ENCODE results near the gene WDR5. TPM values are rescaled to one million over a fixed set of nuclear protein-coding genes. Genes with fewer than 3 reads are reported as not detected.

Gene WDR5
- total and polyA plus RNA-seq, 9 of the 15 experiments (the other 6 are each of a cell fraction or from before 2014, with no cell fraction given), result 3.0 to 56.8 (median 38.6) TPM

- no peaks in the 10 kb centered on the region for H3K36me3 ChIP-seq (ENCODE audit: control insufficient read depth, insufficient read depth, low read length)
- no peaks in the 10 kb centered on the region for H3K79me2 ChIP-seq (ENCODE audit: control insufficient read depth, insufficient read depth, low read length)
- 0% methylated on average over 1 of the region's 17 CpGs for WGBS (ENCODE audit: insufficient coverage, low coverage, missing lambda C conversion rate)
- FAIRE-seq (no peak), DNase-seq (ENCODE audit: extremely low read depth in 1 of 4, low spot score in 3 of 4) (no peak), ATAC-seq (no peak)
- in situ Hi-C loops (cut with MboI) (no loop called here), intact Hi-C loops (cut with micrococcal nuclease) (loop anchor here (10.0 kb wide), 1 partner anchor 148 kb away; the partner anchor contains the start of gene RXRA)
- ChIA-PET POLR2A (interaction anchor here (0.6 kb wide), 1 partner anchor 9 kb away, joined by 3 read pairs; no protein-coding TSS in a partner anchor), CTCF (ENCODE audit: low intra/inter-chr PET ratio) (no interaction called here)
- peaks cover 37 to 79% of the 10 kb centered on the region in 2 experiments; a peak in 4 of 5 replicates for H3K27me3 ChIP-seq (ENCODE audit: control insufficient read depth in 2 of 2, insufficient read depth in 2 of 2, low read length in 2 of 2)
- H3K9ac ChIP-seq (ENCODE audit: insufficient read depth in 1 of 2, low read depth in 2 of 2, low read length in 2 of 2), result no peak overlapping the region
- H3K4me3 ChIP-seq, result no peak overlapping the region
- H3K27ac ChIP-seq (ENCODE audit: extremely low read depth, low read depth, low read length), result no peak overlapping the region
- no peaks in the 10 kb centered on the region for H3K9me1 ChIP-seq (ENCODE audit: control insufficient read depth, insufficient read depth, low read length)
- H3K4me2 ChIP-seq (ENCODE audit: insufficient read depth, low read length), result no peak overlapping the region
- peaks cover 2 to 49% of the 10 kb centered on the region in 2 experiments; a peak in 3 of 5 replicates for H3K4me1 ChIP-seq (replicated peaks in 1 of 2; ENCODE audit: control insufficient read depth in 2 of 2, insufficient read depth in 2 of 2, low read length in 2 of 2)
- H4K20me1 ChIP-seq (replicated peaks; ENCODE audit: control insufficient read depth, insufficient read depth, low read length), result no peaks in the 10 kb centered on the region; the same call in 1 of the 2 replicates
- H3K9me3 ChIP-seq (replicated peaks; ENCODE audit: control insufficient read depth, insufficient read depth, low read depth, low read length), result no peaks in the 10 kb centered on the region
- BruUV-seq (replicated peaks), result no TSS peak
- no peak overlapping the region for H2AFZ ChIP-seq (ENCODE audit: low read depth, low read length)
- TF ChIP-seq HCFC1 (IDR thresholded peaks at IDR 0.05; ENCODE audit: low read depth, low read length) (no peak), TRIM25 (IDR thresholded peaks at IDR 0.05; ENCODE audit: borderline replicate concordance) (no peak), RBM34 (IDR thresholded peaks at IDR 0.05; ENCODE audit: borderline replicate concordance, insufficient read depth, low read length) (no peak), GATAD2B (IDR thresholded peaks at IDR 0.05; ENCODE audit: borderline replicate concordance) (no peak), GTF2B (IDR thresholded peaks at IDR 0.05; ENCODE audit: extremely low read depth, insufficient read length) (no peak), TFAP4 (CRISPR knock-in tag; IDR thresholded peaks at IDR 0.05; ENCODE audit: borderline replicate concordance) (no peak), RBBP5 (IDR thresholded peaks at IDR 0.05; ENCODE audit: borderline replicate concordance, insufficient read depth, low read length, poor library complexity, severe bottlenecking) (no peak), ZFP36 (IDR thresholded peaks at IDR 0.05; ENCODE audit: low read depth, low read length, partially characterized antibody) (no peak), CBFA2T2 (conservative IDR thresholded peaks at IDR 0.05) (no peak), ZNF318 (IDR thresholded peaks at IDR 0.05; ENCODE audit: borderline replicate concordance in 1 of 2, low read depth in 1 of 2) (no peak)
Measured at GRCh38 chr9:134177186-134177585, 41.3 kb downstream of the WDR5 start.

All from K562 (cell line).